NCI-H2171 (cell line): Measurements from ENCODE around the gene NRSN1.
"Not testable (repeated sequence)": the region's sequence is repeated elsewhere in the genome, so short reads cannot be mapped to it uniquely, and the experiment has no call there.

Experiments used
- DNase-seq: peaks from one replicate; lab custom pipeline; 2025; lab: John Stamatoyannopoulos, UW

NRSN1 gene

DNA sequence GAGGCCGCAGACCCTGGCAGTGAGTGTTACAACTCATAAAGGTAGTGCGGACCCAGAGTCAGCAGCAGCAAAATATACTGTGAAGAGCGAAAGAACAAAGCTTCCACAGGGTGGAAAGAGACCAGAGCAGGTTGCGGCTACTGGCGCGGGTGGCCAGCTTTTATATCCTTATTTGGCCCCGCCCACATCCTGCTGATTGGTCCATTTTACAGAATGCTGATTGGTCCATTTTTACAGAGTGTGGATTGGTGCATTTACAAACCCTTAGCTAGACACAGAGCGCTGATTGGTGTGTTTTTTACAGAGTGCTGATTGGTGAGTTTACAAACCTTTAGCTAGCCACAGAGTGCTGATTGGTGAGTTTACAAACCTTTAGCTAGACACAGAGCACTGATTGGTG, 16.7 kb downstream of the NRSN1 start:
- DNase-seq: not testable (repeated sequence)

DNA sequence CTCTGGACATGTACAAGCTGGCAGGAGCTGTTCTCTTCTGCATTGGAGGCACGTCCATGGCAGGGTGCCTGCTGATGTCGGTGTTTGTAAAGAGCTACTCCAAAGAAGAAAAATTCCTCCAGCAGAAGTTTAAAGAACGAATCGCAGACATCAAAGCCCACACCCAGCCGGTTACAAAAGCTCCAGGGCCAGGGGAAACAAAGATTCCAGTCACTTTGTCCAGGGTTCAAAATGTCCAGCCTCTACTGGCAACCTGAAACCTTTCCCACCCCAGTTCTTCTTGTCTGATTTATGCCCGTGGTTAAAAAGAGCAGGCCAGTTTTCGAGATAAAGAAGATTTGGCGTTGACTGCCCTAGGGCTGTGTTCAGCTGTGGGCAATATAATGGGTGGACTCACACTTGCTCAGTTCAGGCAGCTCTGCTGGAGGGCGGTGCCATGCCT, 19.7 kb downstream of the NRSN1 start:
- DNase-seq: no peak

DNA sequence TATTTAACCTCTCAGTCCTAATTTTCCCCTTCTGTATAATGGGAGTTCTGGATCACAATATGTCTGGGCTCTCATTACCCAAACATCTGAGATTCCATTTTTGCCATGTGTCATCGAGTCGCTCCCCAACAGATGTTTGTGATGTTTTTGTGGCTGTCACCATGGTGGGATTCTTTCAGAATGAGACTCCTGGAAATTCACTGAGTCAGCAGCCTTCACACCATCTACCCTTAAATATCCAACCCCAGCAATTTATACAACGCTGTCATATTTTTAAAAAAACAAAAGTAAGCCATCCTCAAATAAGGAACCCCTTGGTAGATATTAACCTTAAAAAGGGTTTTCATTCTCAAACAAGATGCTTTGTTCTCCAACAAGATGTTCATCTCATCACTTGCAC, 20.9 kb downstream of the NRSN1 start:
- no peak for DNase-seq

DNA sequence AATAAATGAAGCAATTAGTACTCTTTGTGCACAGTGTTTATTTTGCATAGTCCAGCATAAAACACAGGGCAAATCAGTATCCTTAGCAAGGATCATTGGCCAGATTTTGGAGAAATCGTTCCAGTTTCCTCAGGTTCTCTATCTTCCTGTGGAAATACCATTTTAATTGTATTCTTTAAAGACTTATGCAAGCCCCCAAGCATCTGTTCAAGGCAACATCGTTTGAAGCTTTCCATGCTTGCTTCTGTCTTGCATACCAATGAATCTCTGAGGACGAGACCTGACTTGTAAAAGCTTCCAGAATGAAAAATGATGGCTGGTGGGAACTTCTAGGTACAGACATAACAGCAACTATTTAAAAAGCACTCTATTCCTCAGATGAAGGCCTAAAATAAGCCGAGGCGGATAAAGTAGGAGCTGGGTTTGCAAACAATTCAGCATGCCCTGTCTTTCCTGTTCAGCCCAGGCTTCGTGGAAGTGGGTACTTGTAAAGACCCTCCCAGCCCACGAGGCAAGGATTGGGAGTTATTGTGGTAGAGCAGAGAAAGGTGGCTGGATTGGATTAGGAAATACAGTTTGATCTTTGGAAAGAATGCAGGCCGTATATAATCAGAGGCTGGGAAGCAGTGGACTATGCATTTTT, 21.6 kb downstream of the NRSN1 start:
- no peak for DNase-seq

GRCh38 chr6:24148154-24148570, 22.1 kb downstream of the NRSN1 start:
- DNase-seq: no peak

DNA sequence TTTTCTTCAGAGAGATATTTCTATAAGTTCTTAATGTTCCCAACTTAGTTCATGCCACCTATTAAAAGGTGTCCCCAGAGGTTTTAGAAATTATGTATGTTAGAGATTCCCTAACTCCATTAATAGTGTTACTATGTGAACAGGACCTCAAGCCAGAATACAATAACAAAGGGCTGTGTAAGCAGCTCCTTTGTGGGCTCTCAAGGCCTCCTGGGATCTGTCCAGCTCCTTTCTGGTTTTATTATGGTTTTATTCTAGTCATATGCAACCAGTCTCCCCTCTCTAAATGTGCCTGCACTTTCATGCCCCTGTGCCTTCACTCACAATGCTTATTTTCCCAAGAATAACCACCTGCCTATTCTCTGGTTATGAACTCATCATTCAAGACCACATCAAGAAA, 22.7 kb downstream of the NRSN1 start:
- DNase-seq: no peak

DNA sequence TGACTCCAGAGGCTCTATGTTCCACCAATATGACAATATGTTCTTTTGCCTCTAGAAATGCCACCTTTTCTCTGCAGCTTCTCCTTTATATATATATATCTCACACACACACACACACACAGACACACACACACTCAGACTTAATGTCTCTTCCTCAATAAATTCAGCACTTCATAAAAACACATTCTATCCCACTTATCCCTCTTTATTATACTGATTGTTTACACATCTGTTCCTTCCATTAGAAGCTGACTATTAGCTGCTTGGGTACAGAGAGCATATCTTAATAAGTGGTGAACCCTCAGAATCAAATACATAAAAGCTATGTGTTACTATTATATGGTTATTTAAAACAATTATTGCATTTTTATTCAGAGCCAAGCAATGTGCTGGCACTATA, 23.3 kb downstream of the NRSN1 start:
- no peak for DNase-seq

- DNase-seq: no peak
Observed at GRCh38 chr6:24149836-24150235, 23.8 kb downstream of the NRSN1 start.

DNA sequence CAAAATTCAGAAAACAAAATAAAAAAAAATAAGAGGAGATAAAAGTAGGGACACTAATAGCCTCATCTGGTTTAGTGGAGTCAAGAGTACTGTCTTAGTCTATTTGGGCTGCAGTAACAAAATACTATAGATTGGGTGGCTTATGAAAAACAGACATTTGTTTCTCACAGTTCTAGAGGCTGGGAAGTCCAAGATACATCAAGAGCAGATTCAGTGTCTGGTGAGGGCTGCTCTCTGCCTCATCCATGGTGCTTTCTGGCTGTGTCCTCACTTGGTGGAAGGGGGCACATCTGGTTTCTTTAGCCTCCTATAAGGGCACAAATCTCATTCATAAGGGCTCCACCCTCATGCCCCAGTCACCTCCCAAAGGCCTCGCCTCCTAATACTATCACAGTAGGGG, 26.0 kb downstream of the NRSN1 start:
- no peak for DNase-seq

- no peak for DNase-seq
Observed at GRCh38 chr6:24154121-24154520, 28.1 kb downstream of the NRSN1 start.

GRCh38 chr6:24157886-24158285, 31.9 kb downstream of the NRSN1 start:
- DNase-seq: no peak

- DNase-seq: no peak
Observed at GRCh38 chr6:24183584-24183983, 57.6 kb downstream of the NRSN1 start.

- DNase-seq: no peak
Observed at GRCh38 chr6:24186349-24186748, 60.3 kb downstream of the NRSN1 start.

GRCh38 chr6:24187965-24188577, 62.1 kb downstream of the NRSN1 start:
- DNase-seq: no peak

GRCh38 chr6:24188578-24189080, 62.6 kb downstream of the NRSN1 start:
- DNase-seq: no peak

- no peak for DNase-seq
Observed at GRCh38 chr6:24191346-24191745, 65.3 kb downstream of the NRSN1 start.

DNA sequence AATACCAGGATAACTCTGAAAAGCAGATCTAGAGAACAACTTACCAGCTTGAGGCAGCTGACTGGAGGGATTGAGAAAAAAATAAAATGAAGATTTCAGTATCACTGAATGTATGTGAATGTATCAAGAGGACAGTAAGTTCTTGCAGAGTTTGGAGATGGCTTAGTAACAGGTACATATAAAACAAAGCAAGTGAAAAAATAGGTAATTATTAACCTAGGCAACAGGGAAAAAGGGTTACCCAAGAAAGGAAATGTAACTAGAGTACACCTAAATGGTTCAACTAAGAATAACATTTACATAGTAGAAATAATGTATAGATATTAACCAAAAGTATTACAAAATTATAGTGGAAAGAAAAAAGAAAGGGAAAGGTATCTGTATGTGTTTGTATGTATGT, 67.3 kb downstream of the NRSN1 start:
- DNase-seq: no peak

- DNase-seq: no peak
Observed at GRCh38 chr6:24194978-24195700, 69.1 kb downstream of the NRSN1 start.

- DNase-seq: no peak
Observed at GRCh38 chr6:24195836-24196597, 70.0 kb downstream of the NRSN1 start.
